HG02970 (cell line): ENCODE measurements around the gene POLR1H.
A peak's percentile ranks its signal among the peaks of the same experiment; 100 is the strongest.

ENCODE experiments used
- ATAC-seq: cut with Tn5 transposase; IDR thresholded peaks from one replicate; pipeline ENCODE4 v1.9.1; 2021; ENCODE audit warnings: mild to moderate bottlenecking, moderate library complexity, moderate number of reproducible peaks; ENCODE audit not compliant: unreplicated experiment, low FRiP score

The POLR1H gene

DNA sequence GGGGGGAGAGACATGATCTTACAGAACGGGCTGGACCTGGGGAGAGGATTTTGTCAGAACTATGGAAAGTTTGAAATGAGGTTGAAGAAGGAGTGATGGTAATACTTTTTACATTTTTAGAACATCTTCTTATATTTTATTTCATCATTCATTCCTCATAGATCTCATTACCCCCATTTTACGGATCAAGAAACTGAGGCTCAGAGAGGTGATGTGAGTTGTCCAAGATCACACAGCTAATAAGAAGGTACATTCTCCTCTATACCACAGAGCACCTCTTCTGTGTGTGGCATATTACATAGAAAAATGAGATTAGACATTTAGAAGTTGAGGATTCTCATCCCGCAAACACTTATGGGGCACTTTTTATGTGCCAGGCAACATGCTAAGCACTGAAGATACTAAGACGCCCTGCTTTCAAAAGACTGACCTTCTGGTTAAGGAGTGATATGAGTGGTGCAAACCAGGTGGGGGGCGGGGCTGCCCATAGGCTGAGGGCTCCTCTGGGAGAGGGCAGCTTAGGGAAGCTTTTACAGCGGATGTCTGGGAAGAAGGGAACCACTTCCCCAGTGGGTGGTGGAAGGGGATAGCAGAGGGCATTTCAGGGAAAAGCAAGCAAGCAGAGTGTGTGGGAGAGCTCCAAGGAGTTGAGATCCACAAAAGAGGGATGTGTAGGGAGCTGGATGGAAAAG is 31.9 kb downstream of the POLR1H start:
- no peak for ATAC-seq

DNA sequence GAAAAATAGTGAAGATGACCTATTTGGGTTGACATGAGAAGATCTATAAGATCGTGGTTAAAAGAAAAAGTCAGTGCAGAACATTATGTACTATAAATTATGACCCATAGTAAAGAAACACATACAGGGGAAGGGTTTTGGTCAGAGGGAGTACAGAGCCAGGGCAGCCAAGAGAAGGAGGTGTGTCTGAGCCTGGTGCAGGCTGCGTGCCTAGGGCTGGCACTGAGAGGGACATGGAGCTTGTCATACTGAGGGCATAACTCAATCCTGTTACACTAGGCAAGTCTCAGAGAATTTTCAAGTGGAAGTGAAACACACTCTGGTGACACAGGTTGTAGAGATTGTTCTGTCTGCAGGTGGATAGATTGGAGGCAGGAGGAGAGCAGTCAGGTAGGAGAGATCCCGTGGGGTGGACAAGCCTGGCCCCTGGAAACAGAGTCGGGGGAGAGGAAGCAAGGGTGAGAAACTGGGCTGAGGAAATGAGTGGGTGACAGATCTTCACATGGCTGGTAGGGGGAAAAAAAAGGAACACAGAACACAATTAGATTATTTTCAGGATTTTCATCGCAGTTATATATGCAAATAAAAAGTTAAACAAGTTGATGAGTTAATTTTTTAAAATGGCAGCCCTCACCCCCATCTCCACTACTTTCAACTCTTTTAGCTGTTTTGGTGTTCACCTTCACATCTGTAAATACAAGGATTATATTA is 33.0 kb downstream of the POLR1H start:
- ATAC-seq, result no peak

- ATAC-seq, result no peak
Measured at GRCh38 chr6:30096829-30097228, 35.8 kb downstream of the POLR1H start.

DNA sequence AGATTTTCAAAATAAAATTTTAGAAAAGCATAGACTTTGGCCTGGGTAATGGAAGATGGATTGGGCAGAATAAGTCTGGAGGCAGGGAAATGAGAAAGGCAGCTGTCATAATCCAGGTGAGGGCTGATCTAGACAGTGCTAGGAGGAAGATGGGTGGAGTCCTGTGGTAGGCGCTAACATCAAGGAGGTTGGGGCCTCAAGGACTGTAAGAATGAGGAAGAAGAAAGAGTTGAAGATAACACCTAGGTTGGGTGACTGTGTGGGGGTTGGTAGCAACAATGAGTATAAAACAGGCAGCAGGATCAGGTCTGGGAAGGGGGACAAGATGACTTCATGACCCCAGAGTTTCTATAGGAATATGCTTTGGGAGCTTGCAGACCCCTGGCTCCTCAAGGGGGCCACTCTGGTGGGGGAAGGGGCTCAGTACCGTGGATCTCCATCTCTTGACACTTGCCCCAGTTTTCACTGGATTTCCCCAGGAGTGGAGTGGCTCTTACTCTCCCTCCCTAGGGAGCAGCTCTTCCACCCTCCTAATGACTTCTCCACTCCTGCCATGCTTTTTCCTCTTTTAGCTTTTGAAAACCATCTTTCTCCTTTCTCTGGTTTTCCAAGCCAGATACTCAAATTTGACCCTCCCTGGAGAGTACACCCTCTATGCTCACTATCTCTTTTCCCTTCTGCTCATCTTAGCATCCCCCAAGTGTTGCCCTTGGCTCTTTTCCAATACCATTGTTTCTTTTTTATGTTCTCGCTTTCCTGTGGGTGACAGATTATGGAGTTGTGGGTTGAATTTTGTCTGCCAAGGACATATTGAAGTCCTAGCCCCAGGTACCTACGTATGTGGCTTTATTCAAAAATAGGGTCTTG is 37.1 kb downstream of the POLR1H start:
- ATAC-seq, result no peak

DNA sequence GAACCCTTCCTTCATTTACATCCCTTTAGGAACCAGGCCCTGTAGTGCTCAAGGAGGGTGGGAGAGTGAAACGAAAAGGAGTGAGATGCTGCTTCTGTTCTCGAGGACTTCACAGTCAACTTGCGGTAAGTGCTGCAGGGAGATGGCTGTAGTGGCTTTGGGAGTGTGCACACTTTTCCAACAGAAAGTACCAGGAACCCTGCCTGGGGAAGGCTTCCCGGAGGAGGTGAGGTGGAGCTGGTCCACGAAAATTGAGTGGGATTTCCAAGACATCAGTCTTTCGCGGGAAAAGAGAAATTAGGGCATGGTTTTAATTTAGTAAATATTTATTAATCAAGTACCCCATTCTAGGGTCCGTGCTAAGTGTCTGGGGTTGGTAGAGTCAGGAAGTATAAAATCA is 39.1 kb downstream of the POLR1H start:
- no peak for ATAC-seq

DNA sequence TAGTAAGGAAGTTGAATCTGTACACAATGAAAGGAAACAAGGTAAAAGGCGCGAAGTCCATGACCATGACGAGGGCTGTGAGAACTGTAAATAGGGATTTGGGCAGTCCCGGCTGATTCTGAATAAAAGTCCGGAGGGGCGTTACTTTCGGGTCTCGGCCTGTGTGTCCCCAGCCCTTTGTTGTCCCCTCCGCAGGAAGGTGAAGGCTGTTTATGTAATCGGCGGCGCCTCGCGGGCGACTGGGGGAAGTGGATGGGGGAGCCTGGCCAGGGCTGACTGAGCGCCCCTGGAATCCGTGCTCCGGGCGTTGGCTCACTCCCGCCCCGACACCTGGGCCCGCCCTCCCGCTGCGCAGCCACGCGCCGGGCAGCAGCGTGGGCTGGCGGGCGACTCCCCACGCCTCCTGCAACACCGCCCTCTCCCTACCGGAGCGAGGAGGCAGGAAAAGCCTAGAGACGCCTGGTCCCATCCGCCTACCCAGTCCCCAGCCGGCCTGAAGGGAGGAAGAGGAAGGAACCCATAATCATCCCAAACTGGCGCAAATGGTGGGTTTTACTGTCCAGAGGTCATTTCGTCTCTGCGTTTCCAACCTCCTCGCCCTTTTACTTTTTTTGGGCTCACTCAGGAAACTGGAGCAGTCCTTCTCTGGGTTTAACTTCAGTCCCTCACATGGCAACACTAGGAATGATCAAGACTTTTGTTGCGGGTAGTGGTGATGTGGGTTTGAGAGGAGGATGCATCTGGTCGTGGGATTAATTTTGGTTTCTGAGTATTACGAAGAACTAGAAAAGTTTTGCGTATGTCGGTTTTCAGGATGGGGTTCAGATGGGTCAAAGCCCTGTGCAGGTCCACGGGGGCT is 39.7 kb downstream of the POLR1H start:
- ATAC-seq, result no peak

DNA sequence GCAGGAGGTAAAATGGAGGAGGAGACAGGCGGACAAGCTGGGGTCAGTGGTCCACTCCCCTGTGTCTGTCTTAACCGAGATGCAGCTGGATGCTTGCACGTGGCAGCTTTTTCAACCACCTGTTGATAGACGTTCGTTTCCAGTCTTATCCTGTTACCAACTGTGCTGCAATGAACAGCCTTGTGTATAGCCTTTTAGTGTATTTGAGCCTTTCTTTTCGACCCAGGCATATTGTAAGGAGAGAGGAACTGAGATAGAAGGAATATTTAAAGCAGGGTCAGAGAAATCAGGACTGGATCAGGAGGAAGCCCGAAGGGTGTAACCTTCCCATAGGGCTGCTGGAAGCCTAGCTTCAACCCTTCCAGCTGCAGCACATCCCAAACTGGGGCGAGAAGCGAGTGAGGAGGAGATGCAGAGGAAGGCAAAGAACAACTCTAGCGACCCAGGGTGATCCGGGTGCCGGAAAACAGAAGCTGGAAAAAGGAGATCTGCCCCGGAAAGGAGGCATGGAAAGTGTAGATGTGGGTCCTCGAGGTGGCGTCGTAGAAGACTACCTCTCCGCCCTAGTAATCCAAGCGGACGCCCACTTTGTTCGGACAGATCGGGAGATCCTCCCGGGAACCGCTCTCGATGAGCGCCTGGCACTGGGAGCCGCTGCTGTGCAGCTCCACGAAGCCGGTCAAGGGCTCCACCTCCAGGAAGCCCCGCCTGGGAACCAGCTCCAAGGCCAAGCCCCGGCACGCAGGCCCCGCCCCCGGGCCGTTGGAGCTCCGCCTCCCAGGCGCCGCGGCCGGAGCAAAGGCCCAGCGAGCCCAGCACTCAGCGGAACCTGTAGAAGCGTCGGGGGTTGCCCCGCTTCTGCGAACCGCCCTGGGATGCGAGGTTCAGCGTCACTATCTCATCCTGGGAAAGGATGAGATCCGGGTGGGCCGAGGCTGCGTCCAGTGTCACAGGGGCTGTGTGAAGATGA is 40.7 kb downstream of the POLR1H start:
- no peak for ATAC-seq

- no peak for ATAC-seq
Measured at GRCh38 chr6:30102414-30102969, 41.4 kb downstream of the POLR1H start.

GRCh38 chr6:30102970-30103871 is 42.2 kb downstream of the POLR1H start:
- peak; percentile 49 for ATAC-seq

- ATAC-seq, result no peak
Measured at GRCh38 chr6:30103872-30104179, 42.8 kb downstream of the POLR1H start.

GRCh38 chr6:30104661-30105060 is 43.6 kb downstream of the POLR1H start:
- no peak for ATAC-seq

GRCh38 chr6:30111266-30111856 is 50.3 kb downstream of the POLR1H start:
- no peak for ATAC-seq

- no peak for ATAC-seq
Measured at GRCh38 chr6:30112402-30112994, 51.4 kb downstream of the POLR1H start.

DNA sequence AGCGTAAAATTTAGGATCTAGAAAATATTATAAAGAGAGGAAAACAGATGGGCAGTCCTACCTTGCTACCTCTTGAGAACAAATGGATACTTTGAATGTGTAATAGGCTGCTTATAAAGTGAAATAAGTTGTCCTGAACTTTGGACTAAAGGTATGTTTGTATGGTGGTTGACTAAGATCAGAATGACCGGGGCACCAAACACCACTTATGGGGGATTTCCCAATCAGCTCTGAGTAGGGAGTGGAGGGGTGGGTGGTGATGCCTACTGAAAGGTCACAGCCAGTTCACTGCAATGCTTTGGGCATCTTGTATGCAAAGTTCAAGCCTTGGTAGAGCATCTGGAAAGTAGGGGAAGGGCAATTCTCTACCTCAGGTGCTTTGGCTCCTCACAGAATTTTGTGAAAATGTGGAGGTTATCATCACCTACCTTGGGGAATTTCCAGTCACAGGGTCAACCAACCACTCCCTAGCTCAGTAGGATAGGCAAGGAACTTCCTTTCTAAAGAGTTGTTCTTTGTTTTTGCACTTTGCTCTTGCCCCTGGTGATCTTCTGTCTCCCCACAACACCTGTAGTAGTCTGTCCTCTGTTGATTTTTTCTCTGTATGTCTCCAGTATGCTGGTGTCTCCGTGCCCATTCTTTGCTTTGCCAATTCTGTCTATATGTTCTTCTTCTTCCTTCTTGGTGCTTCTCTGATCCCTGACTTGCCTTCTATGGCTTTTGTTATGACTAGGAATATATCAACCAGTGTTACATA is 52.1 kb downstream of the POLR1H start, which contains the start of gene TRIM31:
Gene TRIM31 (minus strand): TSS at position 88 of the 757 bp plus-strand sequence. CDS start 285 bp downstream, outside the sequence.
- no peak for ATAC-seq

DNA sequence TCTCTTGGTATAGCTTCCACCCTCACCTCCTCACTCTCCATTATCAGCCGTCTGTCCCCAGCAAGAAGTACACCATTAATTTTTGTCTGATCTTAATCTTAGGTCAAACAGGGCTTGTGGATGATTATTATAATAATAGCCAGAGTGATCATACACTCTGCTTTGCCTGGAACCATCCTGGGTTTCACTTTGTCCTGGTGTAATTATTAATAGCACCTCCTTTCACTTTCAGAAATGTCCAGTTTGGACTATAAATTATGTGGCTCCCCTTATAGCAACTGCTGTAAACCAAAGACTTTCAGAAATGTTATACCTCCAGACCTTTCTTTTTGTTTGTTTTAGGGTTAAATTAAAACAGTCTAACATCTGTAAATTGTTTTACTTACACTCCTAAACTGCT is 52.8 kb downstream of the POLR1H start:
- ATAC-seq, result no peak
